HUDEP-2 (cell line): ENCODE measurements around the gene IKBKE.
A peak's percentile ranks its signal among the peaks of the same experiment; 100 is the strongest.

ENCODE experiments used
- DNase-seq, 76 experiments: peaks; one replicate each; lab custom pipeline; 2025; ENCODE audit not compliant: unreplicated experiment in 76 of 76; lab: John Stamatoyannopoulos, UW

The IKBKE gene

GRCh38 chr1:206469933-206470691 is at the start of gene IKBKE:
Gene IKBKE, plus strand, starts transcription at chr1:206470476. Its CDS starts 2,752 bp downstream, at chr1:206473228.
- peak in 17 of 76 experiments; percentile 1 to 32 (median 14) for DNase-seq

- no peak for DNase-seq
These were observed 48.5 kb upstream of the IKBKE start for GRCh38 chr1:206421616-206422340.

- DNase-seq = no peak
These were observed 47.8 kb upstream of the IKBKE start for GRCh38 chr1:206422525-206422924.

- no peak for DNase-seq
These were observed 43.0 kb upstream of the IKBKE start for GRCh38 chr1:206427291-206427690.

GRCh38 chr1:206429421-206429820 is 40.9 kb upstream of the IKBKE start:
- no peak for DNase-seq

- DNase-seq = no peak
These were observed 40.0 kb upstream of the IKBKE start for GRCh38 chr1:206430031-206430983.

- DNase-seq = no peak
These were observed 34.8 kb upstream of the IKBKE start for GRCh38 chr1:206435445-206435844.

GRCh38 chr1:206438554-206438953 is 31.7 kb upstream of the IKBKE start:
- DNase-seq = no peak

- peak in 7 of 76 experiments; percentile 0 to 25 (median 9) for DNase-seq
These were observed 31.1 kb upstream of the IKBKE start for GRCh38 chr1:206439205-206439604.

GRCh38 chr1:206441336-206441967 is 28.8 kb upstream of the IKBKE start:
- no peak for DNase-seq

GRCh38 chr1:206442101-206442500 is 28.2 kb upstream of the IKBKE start:
- DNase-seq = no peak

GRCh38 chr1:206445116-206445515 is 25.2 kb upstream of the IKBKE start:
- DNase-seq = no peak

- DNase-seq = no peak
These were observed 24.3 kb upstream of the IKBKE start for GRCh38 chr1:206445911-206446356.

GRCh38 chr1:206446688-206447421 is 23.4 kb upstream of the IKBKE start:
- DNase-seq = no peak

- no peak for DNase-seq
These were observed 22.9 kb upstream of the IKBKE start for GRCh38 chr1:206447422-206447765.

GRCh38 chr1:206447792-206448191 is 22.5 kb upstream of the IKBKE start:
- DNase-seq = no peak

GRCh38 chr1:206448471-206448870 is 21.8 kb upstream of the IKBKE start:
- DNase-seq = no peak

GRCh38 chr1:206449565-206449964 is 20.7 kb upstream of the IKBKE start:
- DNase-seq = no peak

GRCh38 chr1:206450281-206450680 is 20.0 kb upstream of the IKBKE start:
- DNase-seq = no peak
